DMS53 (cell line): Measurements from ENCODE around the gene VPS33B.

Source experiments
- DNase-seq: peaks from one replicate; lab custom pipeline; 2025; lab: John Stamatoyannopoulos, UW

VPS33B gene

GRCh38 chr15:90974216-90974615, 48.2 kb downstream of the VPS33B start:
- DNase-seq = no peak

DNA sequence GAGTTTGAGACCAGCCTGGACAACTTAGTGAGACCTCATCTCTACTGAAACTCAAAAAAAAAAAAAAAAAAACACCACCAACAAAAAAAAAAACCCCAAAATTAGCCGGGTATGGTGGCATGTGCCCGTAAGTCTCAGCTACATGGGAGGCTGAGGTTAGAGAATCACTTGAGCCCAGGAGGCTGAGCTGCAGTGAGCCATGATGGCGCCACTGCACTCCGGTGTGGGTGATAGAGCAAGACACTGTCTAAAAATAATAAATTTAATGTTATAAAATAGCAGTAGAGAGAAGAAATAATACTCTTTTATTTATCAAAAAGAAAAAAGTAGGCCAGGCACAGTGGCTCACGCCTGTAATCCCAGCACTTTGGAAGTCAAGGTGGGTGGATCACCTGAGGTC, 50.3 kb downstream of the VPS33B start:
- no peak for DNase-seq

DNA sequence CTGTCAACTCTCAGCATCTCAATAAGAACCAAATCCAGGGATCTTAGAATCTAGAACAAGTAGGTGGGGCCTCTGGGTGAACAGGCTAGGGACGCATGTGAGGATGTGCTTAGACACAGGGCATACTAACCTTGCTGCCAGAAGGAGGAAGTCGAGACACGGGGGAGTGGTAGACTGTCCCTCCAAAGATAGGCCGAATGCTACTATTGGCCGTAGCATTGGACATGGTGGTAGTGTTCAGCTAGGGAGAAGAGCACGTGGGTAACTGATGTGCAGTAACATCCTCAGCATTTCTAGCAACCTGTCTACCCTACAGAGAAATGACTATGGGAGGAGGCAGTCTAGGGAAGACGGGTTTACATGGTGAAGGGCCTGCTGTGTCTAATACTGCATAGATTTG, 52.1 kb downstream of the VPS33B start:
- no peak for DNase-seq

DNA sequence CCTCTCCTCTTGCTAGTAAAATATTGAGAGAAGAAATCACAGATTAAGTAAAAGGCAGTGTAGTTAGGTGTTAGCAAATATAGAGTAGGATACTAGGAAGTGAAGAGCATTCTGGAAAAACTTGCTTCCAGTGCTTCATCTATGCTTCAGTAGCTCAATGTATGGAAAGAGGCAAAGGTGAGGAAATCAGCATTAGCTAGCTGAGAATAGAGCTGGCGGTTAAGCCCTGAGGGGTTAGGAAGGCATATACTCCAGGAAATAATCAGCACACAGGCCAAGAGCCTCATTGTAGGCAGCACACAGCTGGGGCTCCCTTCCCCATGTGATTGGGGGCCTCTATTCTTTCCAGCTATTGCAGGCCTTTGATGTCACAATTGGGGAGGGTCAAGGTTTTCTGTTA, 54.0 kb downstream of the VPS33B start:
- no peak for DNase-seq

GRCh38 chr15:90967206-90967605, 55.2 kb downstream of the VPS33B start:
- DNase-seq = no peak

GRCh38 chr15:90966262-90966661, 56.1 kb downstream of the VPS33B start:
- DNase-seq = no peak

DNA sequence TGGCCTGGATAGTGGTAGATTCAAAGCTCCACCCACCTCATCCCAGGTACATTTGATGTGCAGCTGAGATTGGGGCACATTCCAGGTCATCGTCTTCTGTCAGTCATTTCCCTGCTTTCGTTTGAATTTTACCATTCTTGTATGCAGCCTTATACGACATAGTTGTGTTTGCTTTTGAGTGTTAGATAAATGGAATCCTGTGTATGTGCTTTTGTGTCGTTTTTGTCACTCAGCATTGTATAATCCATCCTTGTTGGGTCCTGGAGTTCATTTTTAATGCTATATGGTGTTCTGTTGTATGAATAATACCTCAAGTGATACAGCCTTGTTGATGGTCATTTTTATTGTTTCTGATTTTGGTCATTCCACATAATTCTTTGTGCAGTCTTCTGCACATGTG, 60.4 kb downstream of the VPS33B start:
- DNase-seq = no peak

DNA sequence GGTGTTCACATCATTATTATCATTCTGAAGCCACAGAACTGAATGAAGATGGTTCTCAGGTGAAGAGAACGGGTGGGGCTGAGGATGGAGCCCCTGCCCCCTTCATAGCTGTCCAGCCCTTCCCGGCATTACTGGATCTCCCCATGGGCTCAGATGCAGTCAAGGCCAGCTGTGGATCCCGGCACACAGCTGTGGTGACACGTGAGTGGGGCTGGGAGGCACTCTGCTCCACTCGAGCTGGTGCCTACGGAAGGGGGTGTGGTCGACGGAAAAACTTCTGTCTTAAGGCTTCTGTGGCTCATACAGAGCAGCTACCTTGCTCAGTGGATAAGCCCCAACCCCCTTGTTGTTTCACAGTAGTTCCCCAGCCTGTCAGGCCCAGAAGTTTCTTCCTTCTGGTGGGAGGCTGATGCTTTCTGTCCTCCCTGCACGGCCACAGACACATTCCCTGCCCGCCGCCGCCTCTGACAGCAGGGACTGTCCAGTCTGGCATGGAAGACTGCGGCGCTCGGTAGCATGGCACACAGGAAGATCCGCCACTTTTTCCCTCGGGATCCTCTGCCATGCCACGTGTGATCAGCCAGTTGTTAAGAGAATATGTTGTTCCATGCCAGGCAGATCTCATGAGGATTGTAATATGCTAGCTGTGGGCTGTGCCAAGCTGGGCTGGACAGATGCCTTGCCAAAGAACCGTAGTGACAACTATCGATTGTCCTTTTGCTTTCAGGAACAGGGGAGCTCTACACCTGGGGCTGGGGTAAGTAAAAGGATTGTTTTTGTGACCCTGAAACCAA, 61.9 kb downstream of the VPS33B start:
- DNase-seq = no peak

DNA sequence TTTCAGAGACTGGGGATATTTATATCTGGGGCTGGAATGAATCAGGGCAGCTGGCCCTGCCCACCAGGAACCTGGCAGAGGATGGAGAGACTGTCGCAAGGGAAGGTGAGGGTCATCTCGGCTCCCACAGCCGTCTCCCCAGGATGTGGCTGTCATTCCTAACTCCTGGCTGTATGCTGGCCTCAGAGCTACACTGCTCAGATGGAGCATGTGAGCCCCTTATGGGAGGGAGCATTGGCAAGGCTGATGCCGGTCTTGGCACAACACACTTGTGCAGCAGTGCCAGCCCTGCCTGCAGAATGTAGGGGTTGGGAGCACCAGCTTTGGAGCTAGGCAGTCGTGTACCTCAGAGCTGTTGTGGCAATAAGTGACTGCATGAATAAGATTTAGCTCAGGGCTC, 62.5 kb downstream of the VPS33B start:
- DNase-seq = no peak

DNA sequence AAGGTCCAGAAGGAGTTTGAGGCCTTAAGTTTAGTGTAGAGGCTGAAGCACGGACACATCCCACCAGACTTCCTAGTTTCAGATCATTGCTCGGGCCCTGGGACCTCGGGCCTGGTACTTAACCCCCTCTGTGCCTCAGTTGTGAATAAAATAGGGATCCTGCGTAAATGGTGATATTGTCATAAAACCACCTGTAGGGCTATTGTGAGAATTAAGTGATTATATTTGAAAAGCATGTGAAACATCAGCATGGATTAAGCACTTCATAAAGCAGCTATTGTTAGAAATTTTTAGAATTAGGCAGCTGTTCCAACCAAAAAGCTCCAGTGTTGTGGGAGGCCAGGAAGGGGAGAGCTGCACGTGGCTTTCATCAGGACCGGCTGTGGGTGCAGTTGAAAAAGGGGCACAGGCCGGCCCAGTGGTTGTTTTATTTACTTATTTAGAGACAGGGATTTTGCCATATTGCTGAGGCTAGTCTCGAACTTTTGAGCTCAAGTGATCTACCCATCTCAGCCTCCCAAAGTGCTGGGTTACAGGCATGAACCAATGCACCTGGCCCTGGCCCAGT, 63.3 kb downstream of the VPS33B start:
- no peak for DNase-seq

DNA sequence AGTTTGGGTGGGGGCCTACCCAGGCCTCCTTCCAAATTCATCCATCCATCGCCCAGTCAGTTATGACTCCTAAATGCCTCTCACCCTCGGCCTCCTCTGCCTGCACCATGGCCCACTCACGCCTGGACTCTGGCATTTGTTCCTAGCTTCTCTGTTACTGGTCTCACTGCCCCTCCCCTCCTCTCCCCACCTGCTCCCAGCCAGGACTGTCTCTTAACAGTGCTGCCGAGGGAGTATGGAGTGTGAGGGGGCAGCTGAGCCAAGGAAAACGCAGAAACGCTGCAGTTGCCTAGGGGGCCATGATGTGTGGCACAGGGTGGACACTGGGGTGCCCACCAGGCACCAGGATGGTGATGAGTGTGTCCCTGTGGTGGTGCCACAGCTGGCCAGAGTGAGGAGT, 64.6 kb downstream of the VPS33B start:
- DNase-seq = no peak

DNA sequence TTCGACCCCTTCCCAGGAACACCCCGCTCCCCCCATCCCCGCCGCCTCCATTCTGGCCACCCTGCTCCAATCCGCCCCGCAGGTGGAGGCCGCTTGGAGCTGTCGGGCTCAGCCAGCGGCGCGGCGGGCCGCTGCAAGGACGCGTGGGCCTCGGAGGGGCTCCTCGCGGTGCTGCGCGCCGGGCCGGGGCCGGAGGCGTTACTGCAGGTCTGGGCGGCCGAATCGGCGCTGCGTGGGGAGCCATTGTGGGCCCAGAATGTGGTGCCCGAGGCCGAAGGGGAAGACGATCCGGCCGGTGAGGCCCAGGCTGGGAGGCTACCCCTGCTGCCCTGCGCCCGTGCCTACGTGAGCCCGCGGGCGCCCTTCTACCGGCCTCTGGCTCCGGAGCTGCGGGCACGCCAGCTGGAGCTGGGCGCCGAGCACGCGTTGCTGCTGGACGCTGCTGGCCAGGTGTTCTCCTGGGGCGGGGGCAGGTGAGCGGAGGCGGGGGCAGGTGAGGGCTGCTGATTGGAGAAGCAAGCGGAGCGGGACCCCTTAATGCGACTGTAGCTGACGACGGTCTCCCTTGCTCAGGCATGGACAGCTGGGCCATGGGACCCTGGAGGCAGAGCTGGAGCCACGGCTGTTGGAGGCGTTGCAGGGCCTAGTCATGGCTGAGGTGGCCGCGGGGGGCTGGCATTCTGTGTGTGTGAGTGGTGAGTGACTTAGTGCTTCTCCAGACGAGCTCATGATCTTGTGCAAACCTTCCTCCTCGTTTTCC, 65.2 kb downstream of the VPS33B start:
- DNase-seq = peak; percentile 69

- peak; percentile 87 for DNase-seq
Observed at GRCh38 chr15:90956274-90957030, 65.9 kb downstream of the VPS33B start.

- DNase-seq = peak; percentile 73
Observed at GRCh38 chr15:90955624-90956273, 66.6 kb downstream of the VPS33B start.

DNA sequence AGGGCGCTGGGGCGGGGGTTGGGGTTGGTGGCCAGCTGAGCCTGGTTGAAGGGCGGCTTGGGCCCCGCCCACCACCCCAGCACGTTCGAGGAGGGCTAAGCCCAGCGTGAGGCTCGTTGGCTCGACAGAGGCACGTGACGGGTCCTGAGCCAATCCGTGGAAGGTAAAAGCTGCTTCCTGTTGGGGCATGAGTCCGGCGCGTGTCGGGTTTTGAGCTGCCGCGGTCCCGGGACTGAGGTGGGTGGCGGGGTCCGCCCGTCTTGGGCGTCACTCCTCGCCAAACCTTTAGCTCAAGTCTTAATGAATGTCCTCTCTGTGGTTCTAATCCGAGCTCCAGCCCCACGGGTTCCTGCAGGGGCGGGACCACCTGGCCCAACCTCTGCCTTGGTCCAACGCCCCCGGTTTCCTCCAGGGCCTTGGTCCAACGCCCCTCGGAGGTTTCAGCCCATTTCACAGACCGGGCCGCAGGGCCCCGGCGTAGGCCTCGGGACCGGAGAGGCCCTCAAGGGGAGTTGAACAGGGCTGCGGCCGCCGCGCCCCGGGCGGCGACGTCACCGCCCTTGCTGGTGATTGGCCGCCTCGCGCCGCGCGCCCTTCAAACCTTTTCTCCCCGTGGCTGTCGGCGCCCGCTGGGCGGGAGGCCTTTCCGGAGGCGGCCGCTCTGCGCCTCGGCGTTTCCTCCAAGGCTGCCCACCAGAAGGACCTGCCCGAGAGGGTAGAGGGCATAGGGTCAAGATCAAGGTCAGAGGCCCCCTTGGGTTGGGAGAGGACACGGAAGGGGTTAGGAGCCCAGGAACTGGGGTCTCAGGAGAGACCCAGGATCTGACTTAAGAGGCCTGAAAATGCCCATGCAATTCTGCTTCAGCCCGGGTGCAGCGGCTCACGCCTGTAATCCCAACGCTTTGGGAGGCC, 67.4 kb downstream of the VPS33B start, which contains the start of gene RCCD1:
Gene RCCD1, plus strand, starts transcription at position 173 of the 912 bp plus-strand sequence. CDS start 1,851 bp downstream, outside the sequence.
- DNase-seq = peak; percentile 98

- no peak for DNase-seq
Observed at GRCh38 chr15:90953947-90954711, 68.3 kb downstream of the VPS33B start.

DNA sequence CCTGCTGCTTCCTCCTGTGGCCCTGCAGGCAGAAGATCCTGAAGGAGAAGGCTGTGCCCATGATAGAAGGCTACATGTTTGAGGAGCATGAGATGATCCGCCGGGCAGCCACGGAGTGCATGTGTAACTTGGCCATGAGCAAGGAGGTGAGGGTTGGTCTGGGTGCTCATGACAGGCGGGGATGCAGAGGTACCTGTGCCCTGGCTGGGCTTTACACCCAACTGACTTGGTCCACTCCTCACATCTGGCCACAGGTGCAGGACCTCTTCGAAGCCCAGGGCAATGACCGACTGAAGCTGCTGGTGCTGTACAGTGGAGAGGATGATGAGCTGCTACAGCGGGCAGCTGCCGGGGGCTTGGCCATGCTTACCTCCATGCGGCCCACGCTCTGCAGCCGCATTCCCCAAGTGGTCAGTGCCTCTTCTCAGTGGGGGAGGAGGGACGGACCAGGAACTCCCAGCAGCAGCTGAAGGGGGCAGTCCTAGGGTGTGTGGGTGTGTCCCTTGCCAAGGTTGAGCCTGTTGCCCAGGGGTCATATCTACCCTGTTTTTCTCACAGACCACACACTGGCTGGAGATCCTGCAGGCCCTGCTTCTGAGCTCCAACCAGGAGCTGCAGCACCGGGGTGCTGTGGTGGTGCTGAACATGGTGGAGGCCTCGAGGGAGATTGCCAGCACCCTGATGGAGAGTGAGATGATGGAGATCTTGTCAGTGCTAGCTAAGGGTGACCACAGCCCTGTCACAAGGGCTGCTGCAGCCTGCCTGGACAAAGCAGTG, 69.3 kb downstream of the VPS33B start:
- no peak for DNase-seq

DNA sequence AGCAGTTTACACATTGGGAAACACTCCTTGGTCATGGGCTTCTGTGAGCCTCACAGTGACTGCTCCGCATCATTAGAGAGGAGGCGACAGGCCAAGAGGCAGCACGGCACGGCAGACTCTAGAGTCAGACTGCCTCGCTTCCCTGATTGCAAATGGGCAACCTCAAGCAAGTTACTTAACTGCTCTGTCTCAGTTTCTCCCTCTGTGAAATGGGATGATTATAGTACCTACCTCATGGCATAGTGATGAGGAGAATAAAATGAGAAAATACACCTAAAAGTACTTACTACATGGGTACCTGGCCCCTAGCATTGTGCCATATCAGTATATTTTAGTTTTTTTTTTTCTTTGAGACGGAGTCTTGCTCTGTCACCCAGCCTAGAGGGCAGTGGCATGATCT, 71.7 kb downstream of the VPS33B start:
- no peak for DNase-seq
